LNCaP clone FGC (cell line): Measurements from ENCODE around the gene ANKRD31.
"Not testable (repeated sequence)": the region's sequence is repeated elsewhere in the genome, so short reads cannot be mapped to it uniquely, and the experiment has no call there.

Source experiments
- DNase-seq: peaks from one replicate; pipeline ENCODE4 v3.0.0-alpha.2; 2011; ENCODE audit warnings: low read depth
- H3K4me3 ChIP-seq: 2 replicates; pipeline ENCODE4 v1.5.1; 2011; ENCODE audit warnings: mild to moderate bottlenecking, low read depth, low read length, control low read depth
- TF ChIP-seq, protein P1 (sequence below): IDR thresholded peaks from 2 replicates; pipeline ENCODE4 v1.5.1; 2012; ENCODE audit warnings: mild to moderate bottlenecking; ENCODE audit not compliant: control insufficient read depth, insufficient read depth; ENCODE audit errors: extremely low read depth

Gene ANKRD31

DNA sequence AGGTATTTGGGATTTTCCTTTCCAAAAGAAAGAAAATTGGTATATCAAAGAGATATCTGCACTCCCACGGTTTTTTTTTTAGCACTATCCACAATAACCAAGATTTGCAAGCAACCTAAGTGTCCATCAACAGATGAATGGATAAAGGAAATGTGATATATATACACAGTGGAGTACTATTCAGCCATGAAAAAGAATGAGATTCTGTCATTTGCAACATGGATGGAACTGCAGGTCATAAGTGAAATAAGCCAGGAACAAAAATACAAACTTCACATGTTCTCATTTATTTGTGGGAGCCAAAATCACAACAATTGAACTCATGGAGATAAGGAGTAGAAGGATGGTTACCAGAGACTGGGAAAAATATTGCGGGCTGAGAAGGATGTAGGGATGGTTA is 9.8 kb downstream of the ANKRD31 start:
- H3K4me3 ChIP-seq: no peak overlapping the region
- TF ChIP-seq, protein P1, sequence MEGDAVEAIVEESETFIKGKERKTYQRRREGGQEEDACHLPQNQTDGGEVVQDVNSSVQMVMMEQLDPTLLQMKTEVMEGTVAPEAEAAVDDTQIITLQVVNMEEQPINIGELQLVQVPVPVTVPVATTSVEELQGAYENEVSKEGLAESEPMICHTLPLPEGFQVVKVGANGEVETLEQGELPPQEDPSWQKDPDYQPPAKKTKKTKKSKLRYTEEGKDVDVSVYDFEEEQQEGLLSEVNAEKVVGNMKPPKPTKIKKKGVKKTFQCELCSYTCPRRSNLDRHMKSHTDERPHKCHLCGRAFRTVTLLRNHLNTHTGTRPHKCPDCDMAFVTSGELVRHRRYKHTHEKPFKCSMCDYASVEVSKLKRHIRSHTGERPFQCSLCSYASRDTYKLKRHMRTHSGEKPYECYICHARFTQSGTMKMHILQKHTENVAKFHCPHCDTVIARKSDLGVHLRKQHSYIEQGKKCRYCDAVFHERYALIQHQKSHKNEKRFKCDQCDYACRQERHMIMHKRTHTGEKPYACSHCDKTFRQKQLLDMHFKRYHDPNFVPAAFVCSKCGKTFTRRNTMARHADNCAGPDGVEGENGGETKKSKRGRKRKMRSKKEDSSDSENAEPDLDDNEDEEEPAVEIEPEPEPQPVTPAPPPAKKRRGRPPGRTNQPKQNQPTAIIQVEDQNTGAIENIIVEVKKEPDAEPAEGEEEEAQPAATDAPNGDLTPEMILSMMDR: no peak
- DNase-seq: no peak

- DNase-seq: no peak
- no peak overlapping the region for H3K4me3 ChIP-seq
- TF ChIP-seq, protein P1: no peak
Observed at GRCh38 chr5:75225506-75225905, 11.2 kb downstream of the ANKRD31 start.

- H3K4me3 ChIP-seq: not testable (repeated sequence)
Observed at GRCh38 chr5:75220787-75221186, 15.9 kb downstream of the ANKRD31 start.

GRCh38 chr5:75214928-75215327 is 21.8 kb downstream of the ANKRD31 start:
- TF ChIP-seq, protein P1: no peak
- H3K4me3 ChIP-seq: no peak overlapping the region
- no peak for DNase-seq

More at GRCh38 chr5:75220787-75221186, 15.9 kb downstream of the ANKRD31 start:
- DNase-seq: not testable (repeated sequence)

- DNase-seq: no peak
- H3K4me3 ChIP-seq: no peak overlapping the region
- TF ChIP-seq, protein P1: no peak
Observed at GRCh38 chr5:75214409-75214808, 22.3 kb downstream of the ANKRD31 start.

DNA sequence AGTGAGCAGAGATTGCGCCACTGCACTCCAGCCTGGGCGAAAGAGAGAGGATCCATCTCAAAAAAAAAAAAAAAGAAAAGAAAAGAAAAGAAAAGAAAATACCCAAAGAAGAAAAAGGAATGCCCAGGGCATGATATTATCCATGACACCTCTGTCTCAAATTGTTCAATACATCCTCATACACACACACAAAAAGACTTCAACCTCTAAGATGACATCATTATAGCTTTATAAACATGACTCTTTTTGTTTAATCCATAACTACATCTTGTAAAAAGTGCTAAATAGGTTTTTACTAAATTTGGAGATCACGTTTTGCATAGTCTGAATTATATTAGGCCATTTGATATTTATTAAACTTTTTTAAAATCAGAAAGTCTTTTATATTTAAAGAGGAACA is 33.1 kb downstream of the ANKRD31 start:
- TF ChIP-seq, protein P1: no peak
- no peak overlapping the region for H3K4me3 ChIP-seq
- DNase-seq: no peak

DNA sequence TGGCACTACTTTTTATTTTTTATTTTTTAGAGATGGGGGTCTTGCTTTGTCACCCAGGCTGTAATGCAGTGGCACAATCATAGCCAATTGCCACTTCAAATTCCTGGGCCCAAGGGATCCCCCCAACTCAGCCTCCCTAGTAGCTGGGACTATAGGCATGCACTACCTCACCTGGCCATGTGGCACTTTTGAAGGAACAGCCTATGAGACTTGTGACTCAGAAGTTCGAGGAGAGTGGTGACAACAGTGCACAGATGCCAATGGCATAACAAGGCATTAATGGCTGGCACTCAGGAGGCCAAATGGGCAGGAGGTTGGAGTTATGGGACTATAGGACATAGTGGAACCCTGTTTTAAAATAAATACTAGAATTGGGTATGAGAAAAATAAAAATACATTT is 33.7 kb downstream of the ANKRD31 start:
- TF ChIP-seq, protein P1: no peak
- no peak for DNase-seq
- H3K4me3 ChIP-seq: no peak overlapping the region
